Measurements from ENCODE around the gene LDB1.

DNA sequence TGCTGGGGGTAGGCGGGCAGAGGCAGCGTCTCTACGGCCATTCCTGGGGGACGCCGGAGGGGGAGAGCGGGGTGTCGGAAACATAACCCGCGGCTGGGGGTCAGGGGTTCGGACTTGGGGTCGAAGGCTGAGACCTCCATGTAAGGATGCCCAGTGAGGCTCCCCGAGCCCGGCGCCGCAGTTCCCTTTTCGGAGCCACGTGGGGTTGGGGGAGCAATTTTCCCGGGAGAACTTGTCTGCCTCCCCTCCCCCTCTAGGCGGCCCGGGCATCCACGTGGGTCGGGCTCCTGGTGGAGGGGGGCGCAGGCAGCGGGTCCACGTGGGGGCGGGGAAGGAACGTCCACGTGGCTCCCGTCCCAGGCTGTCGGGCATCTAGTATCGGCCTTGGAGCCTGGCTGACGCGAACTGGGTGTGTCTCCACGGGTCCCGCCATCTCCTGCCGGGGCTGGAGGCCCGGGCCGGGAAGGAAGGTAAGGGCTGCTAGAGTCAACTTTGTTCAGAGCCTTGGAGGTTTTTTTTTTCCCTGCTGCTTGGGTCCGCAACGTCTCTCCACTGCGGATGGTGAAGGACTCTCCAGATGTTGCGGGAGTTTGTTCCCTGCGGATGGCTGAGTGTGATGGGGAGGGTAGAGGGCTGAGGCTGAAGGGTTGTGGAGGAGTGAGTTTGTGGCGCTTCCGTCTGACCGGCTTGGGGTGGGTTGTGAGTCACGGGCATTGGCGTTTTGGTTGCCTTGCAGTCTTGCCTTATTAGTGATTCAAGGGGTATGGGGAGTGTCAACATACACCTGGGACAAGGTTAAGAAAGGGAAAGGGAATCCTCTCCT lies 13.4 kb upstream of the LDB1 start:
- TF ChIP-seq, protein P1, sequence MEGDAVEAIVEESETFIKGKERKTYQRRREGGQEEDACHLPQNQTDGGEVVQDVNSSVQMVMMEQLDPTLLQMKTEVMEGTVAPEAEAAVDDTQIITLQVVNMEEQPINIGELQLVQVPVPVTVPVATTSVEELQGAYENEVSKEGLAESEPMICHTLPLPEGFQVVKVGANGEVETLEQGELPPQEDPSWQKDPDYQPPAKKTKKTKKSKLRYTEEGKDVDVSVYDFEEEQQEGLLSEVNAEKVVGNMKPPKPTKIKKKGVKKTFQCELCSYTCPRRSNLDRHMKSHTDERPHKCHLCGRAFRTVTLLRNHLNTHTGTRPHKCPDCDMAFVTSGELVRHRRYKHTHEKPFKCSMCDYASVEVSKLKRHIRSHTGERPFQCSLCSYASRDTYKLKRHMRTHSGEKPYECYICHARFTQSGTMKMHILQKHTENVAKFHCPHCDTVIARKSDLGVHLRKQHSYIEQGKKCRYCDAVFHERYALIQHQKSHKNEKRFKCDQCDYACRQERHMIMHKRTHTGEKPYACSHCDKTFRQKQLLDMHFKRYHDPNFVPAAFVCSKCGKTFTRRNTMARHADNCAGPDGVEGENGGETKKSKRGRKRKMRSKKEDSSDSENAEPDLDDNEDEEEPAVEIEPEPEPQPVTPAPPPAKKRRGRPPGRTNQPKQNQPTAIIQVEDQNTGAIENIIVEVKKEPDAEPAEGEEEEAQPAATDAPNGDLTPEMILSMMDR (conservative IDR thresholded peaks at IDR 0.05; ENCODE audit: low read length): no peak
- TF ChIP-seq EZH2phosphoT487 (IDR thresholded peaks at IDR 0.05; ENCODE audit: borderline replicate concordance, low read depth, low read length): no peak

All from OCI-LY7 (cell line).